Activated naive CD4-positive, alpha-beta T cell treated with anti-CD3 and anti-CD28 coated beads, Interleukin-2, amount 50 U/mL, for 24 hours (primary cell): Measurements from ENCODE around the gene DDIT4L.
"Not testable (repeated sequence)": the region's sequence is repeated elsewhere in the genome, so short reads cannot be mapped to it uniquely, and the experiment has no call there.

Experiments
- H3K27ac Mint-ChIP-seq: one replicate; pipeline ENCODE4 v1.8.0; 2021; ENCODE audit warnings: mild to moderate bottlenecking, mixed read lengths
- H3K27me3 Mint-ChIP-seq: one replicate; pipeline ENCODE4 v1.8.0; 2021; ENCODE audit warnings: mixed read lengths
- H3K36me3 Mint-ChIP-seq: one replicate; pipeline ENCODE4 v1.8.0; 2021; ENCODE audit warnings: mixed read lengths
- H3K4me1 Mint-ChIP-seq: one replicate; pipeline ENCODE4 v1.8.0; 2021; ENCODE audit warnings: mixed read lengths
- H3K4me3 Mint-ChIP-seq: one replicate; pipeline ENCODE4 v1.8.0; 2021; ENCODE audit warnings: mild to moderate bottlenecking, mixed read lengths
- H3K9me3 Mint-ChIP-seq: one replicate; pipeline ENCODE4 v1.8.0; 2021; ENCODE audit warnings: mixed read lengths

DDIT4L gene

GRCh38 chr4:100189820-100190642, at the start of gene DDIT4L:
Gene DDIT4L, minus strand, starts transcription at chr4:100190468. Its CDS starts 485 bp downstream, at chr4:100189983.
- Mint-ChIP-seq H3K27me3 (peaks cover 44% of the 10 kb centered on the region), H3K4me3 (peak within 1 kb of the TSS; percentile 79), H3K36me3 (no peaks in the 10 kb centered on the region), H3K27ac (no peak within 1 kb of the TSS), H3K9me3 (no peaks in the 10 kb centered on the region), H3K4me1 (peaks cover 15% of the 10 kb centered on the region)

GRCh38 chr4:100240008-100240407, 49.7 kb upstream of the DDIT4L start:
- H3K36me3 Mint-ChIP-seq = no peaks in the 10 kb centered on the region
- no peak overlapping the region for H3K27ac Mint-ChIP-seq
- H3K4me3 Mint-ChIP-seq = no peak overlapping the region
- peaks cover 14% of the 10 kb centered on the region for H3K9me3 Mint-ChIP-seq
- no peaks in the 10 kb centered on the region for H3K4me1 Mint-ChIP-seq
- H3K27me3 Mint-ChIP-seq = peaks cover 5% of the 10 kb centered on the region

- Mint-ChIP-seq H3K27ac (no peak overlapping the region), H3K9me3 (peaks cover 25% of the 10 kb centered on the region), H3K4me1 (no peaks in the 10 kb centered on the region), H3K36me3 (peaks cover 1% of the 10 kb centered on the region), H3K4me3 (no peak overlapping the region), H3K27me3 (peaks cover 7% of the 10 kb centered on the region)
These were observed 34.5 kb upstream of the DDIT4L start for GRCh38 chr4:100224721-100225120.

GRCh38 chr4:100224160-100224559, 33.9 kb upstream of the DDIT4L start:
- Mint-ChIP-seq H3K27ac (no peak overlapping the region), H3K4me3 (no peak overlapping the region), H3K9me3 (peaks cover 20% of the 10 kb centered on the region), H3K36me3 (peaks cover 1% of the 10 kb centered on the region), H3K4me1 (no peaks in the 10 kb centered on the region), H3K27me3 (peaks cover 7% of the 10 kb centered on the region)

- Mint-ChIP-seq H3K9me3 (no peaks in the 10 kb centered on the region), H3K4me1 (no peaks in the 10 kb centered on the region), H3K27ac (no peak overlapping the region), H3K4me3 (no peak overlapping the region), H3K27me3 (peaks cover 6% of the 10 kb centered on the region), H3K36me3 (no peaks in the 10 kb centered on the region)
These were observed 18.7 kb upstream of the DDIT4L start for GRCh38 chr4:100208964-100209363.

GRCh38 chr4:100208459-100208858, 18.2 kb upstream of the DDIT4L start:
- Mint-ChIP-seq H3K36me3 (no peaks in the 10 kb centered on the region), H3K9me3 (no peaks in the 10 kb centered on the region), H3K27ac (no peak overlapping the region), H3K27me3 (peaks cover 6% of the 10 kb centered on the region), H3K4me1 (no peaks in the 10 kb centered on the region), H3K4me3 (no peak overlapping the region)

GRCh38 chr4:100206850-100207249, 16.6 kb upstream of the DDIT4L start:
- H3K27ac Mint-ChIP-seq = no peak overlapping the region
- no peaks in the 10 kb centered on the region for H3K4me1 Mint-ChIP-seq
- no peaks in the 10 kb centered on the region for H3K36me3 Mint-ChIP-seq
- H3K27me3 Mint-ChIP-seq = peaks cover 6% of the 10 kb centered on the region
- no peaks in the 10 kb centered on the region for H3K9me3 Mint-ChIP-seq
- no peak overlapping the region for H3K4me3 Mint-ChIP-seq

- Mint-ChIP-seq H3K9me3 (no peaks in the 10 kb centered on the region), H3K4me3 (no peak overlapping the region), H3K27me3 (peaks cover 7% of the 10 kb centered on the region), H3K27ac (no peak overlapping the region), H3K4me1 (no peaks in the 10 kb centered on the region), H3K36me3 (no peaks in the 10 kb centered on the region)
These were observed 7.8 kb upstream of the DDIT4L start for GRCh38 chr4:100198061-100198460.

- peaks cover 12% of the 10 kb centered on the region for H3K27me3 Mint-ChIP-seq
- not testable (repeated sequence) for H3K36me3 Mint-ChIP-seq, H3K9me3 Mint-ChIP-seq, H3K27ac Mint-ChIP-seq, H3K4me3 Mint-ChIP-seq, H3K4me1 Mint-ChIP-seq
These were observed 6.3 kb upstream of the DDIT4L start for GRCh38 chr4:100196388-100197071.

- Mint-ChIP-seq H3K9me3 (no peaks in the 10 kb centered on the region), H3K27me3 (peaks cover 46% of the 10 kb centered on the region), H3K4me3 (peak overlapping the region; percentile 79), H3K27ac (no peak overlapping the region), H3K36me3 (no peaks in the 10 kb centered on the region), H3K4me1 (peaks cover 15% of the 10 kb centered on the region)
These were observed 654 bp upstream of the DDIT4L start for GRCh38 chr4:100190643-100191600.

- no peaks in the 10 kb centered on the region for H3K9me3 Mint-ChIP-seq
- peaks cover 15% of the 10 kb centered on the region for H3K4me1 Mint-ChIP-seq
- no peak overlapping the region for H3K4me3 Mint-ChIP-seq
- peaks cover 47% of the 10 kb centered on the region for H3K27me3 Mint-ChIP-seq
- no peaks in the 10 kb centered on the region for H3K36me3 Mint-ChIP-seq
- no peak overlapping the region for H3K27ac Mint-ChIP-seq
These were observed 1.4 kb downstream of the DDIT4L start for GRCh38 chr4:100188829-100189228.

GRCh38 chr4:100187781-100188180, 2.5 kb downstream of the DDIT4L start:
- no peak overlapping the region for H3K27ac Mint-ChIP-seq
- peaks cover 44% of the 10 kb centered on the region for H3K27me3 Mint-ChIP-seq
- no peak overlapping the region for H3K4me3 Mint-ChIP-seq
- H3K36me3 Mint-ChIP-seq = no peaks in the 10 kb centered on the region
- no peaks in the 10 kb centered on the region for H3K9me3 Mint-ChIP-seq
- peaks cover 15% of the 10 kb centered on the region for H3K4me1 Mint-ChIP-seq

GRCh38 chr4:100184787-100185186, 5.5 kb downstream of the DDIT4L start:
- Mint-ChIP-seq H3K36me3 (no peaks in the 10 kb centered on the region), H3K27ac (no peak overlapping the region), H3K9me3 (no peaks in the 10 kb centered on the region), H3K4me1 (peaks cover 7% of the 10 kb centered on the region), H3K27me3 (peaks cover 29% of the 10 kb centered on the region), H3K4me3 (no peak overlapping the region)

GRCh38 chr4:100177855-100178254, 12.4 kb downstream of the DDIT4L start:
- H3K36me3 Mint-ChIP-seq = no peaks in the 10 kb centered on the region
- H3K27ac Mint-ChIP-seq = no peak overlapping the region
- peaks cover 2% of the 10 kb centered on the region for H3K27me3 Mint-ChIP-seq
- no peak overlapping the region for H3K4me3 Mint-ChIP-seq
- no peaks in the 10 kb centered on the region for H3K4me1 Mint-ChIP-seq
- no peaks in the 10 kb centered on the region for H3K9me3 Mint-ChIP-seq

GRCh38 chr4:100177126-100177525, 13.1 kb downstream of the DDIT4L start:
- H3K27ac Mint-ChIP-seq = no peak overlapping the region
- no peak overlapping the region for H3K4me3 Mint-ChIP-seq
- H3K36me3 Mint-ChIP-seq = no peaks in the 10 kb centered on the region
- no peaks in the 10 kb centered on the region for H3K9me3 Mint-ChIP-seq
- H3K27me3 Mint-ChIP-seq = peaks cover under 1% of the 10 kb centered on the region
- H3K4me1 Mint-ChIP-seq = no peaks in the 10 kb centered on the region
